ENCODE measurements around the gene CEBPG.

CEBPG gene

GRCh38 chr19:33379151-33379829 is 5.8 kb downstream of the CEBPG start:
- no peak overlapping the region for H3K27ac ChIP-seq (ENCODE audit: low read length)
- no peak overlapping the region for H3K4me3 ChIP-seq (ENCODE audit: low read length)
- H3K9me2 ChIP-seq (replicated peaks; ENCODE audit: insufficient read depth, low read length) = no peaks in the 10 kb centered on the region
- peaks cover 97% of the 10 kb centered on the region for H3K79me2 ChIP-seq (ENCODE audit: low read length)
- TF ChIP-seq EZH2phosphoT487 (IDR thresholded peaks at IDR 0.05; ENCODE audit: low read length) (no peak), EZH2 (optimal IDR thresholded peaks at IDR 0.05; ENCODE audit: low read depth, low read length) (no peak)
- H3K9ac ChIP-seq (ENCODE audit: low read length) = no peak overlapping the region
- no peak overlapping the region for H3K4me2 ChIP-seq (ENCODE audit: low read depth, low read length)
- H3K36me3 ChIP-seq (replicated peaks; ENCODE audit: insufficient read depth, low read length) = peaks cover 9% of the 10 kb centered on the region; the same call in 1 of the 2 replicates
- H3K9me3 ChIP-seq (replicated peaks; ENCODE audit: insufficient read depth, low read length) = no peaks in the 10 kb centered on the region
- H3F3A ChIP-seq (ENCODE audit: insufficient read depth, low read length) = no peaks in the 10 kb centered on the region
- peaks cover 27% of the 10 kb centered on the region for H4K20me1 ChIP-seq (ENCODE audit: insufficient read depth, low read length)
- DNase-seq = no peak
- peaks cover 4% of the 10 kb centered on the region; the same call in 1 of the 2 replicates for H3K4me1 ChIP-seq (ENCODE audit: low read length)
- no peak overlapping the region for H2AFZ ChIP-seq (ENCODE audit: low read length)
- no peaks in the 10 kb centered on the region for H3K27me3 ChIP-seq (replicated peaks; ENCODE audit: insufficient read depth, low read length)

GRCh38 chr19:33381101-33381500 is 7.6 kb downstream of the CEBPG start:
- no peaks in the 10 kb centered on the region for H3K9me3 ChIP-seq (replicated peaks; ENCODE audit: insufficient read depth, low read length)
- DNase-seq = no peak
- H3F3A ChIP-seq (ENCODE audit: insufficient read depth, low read length) = no peaks in the 10 kb centered on the region
- TF ChIP-seq EZH2phosphoT487 (IDR thresholded peaks at IDR 0.05; ENCODE audit: low read length) (no peak), EZH2 (optimal IDR thresholded peaks at IDR 0.05; ENCODE audit: low read depth, low read length) (no peak)
- peaks cover 79% of the 10 kb centered on the region for H3K79me2 ChIP-seq (ENCODE audit: low read length)
- H3K9me2 ChIP-seq (replicated peaks; ENCODE audit: insufficient read depth, low read length) = no peaks in the 10 kb centered on the region
- no peak overlapping the region for H3K9ac ChIP-seq (ENCODE audit: low read length)
- no peak overlapping the region for H2AFZ ChIP-seq (ENCODE audit: low read length)
- H3K4me2 ChIP-seq (ENCODE audit: low read depth, low read length) = no peak overlapping the region
- no peak overlapping the region for H3K27ac ChIP-seq (ENCODE audit: low read length)
- H3K4me3 ChIP-seq (ENCODE audit: low read length) = no peak overlapping the region
- peaks cover 16% of the 10 kb centered on the region for H4K20me1 ChIP-seq (ENCODE audit: insufficient read depth, low read length)
- no peaks in the 10 kb centered on the region for H3K4me1 ChIP-seq (ENCODE audit: low read length)
- H3K27me3 ChIP-seq (replicated peaks; ENCODE audit: insufficient read depth, low read length) = no peaks in the 10 kb centered on the region
- peaks cover 9% of the 10 kb centered on the region; the same call in 1 of the 2 replicates for H3K36me3 ChIP-seq (replicated peaks; ENCODE audit: insufficient read depth, low read length)

- H3K9me3 ChIP-seq (replicated peaks; ENCODE audit: insufficient read depth, low read length) = no peaks in the 10 kb centered on the region
- TF ChIP-seq EZH2phosphoT487 (IDR thresholded peaks at IDR 0.05; ENCODE audit: low read length) = no peak
- TF ChIP-seq CTCF (IDR thresholded peaks at IDR 0.05; ENCODE audit: low read length) = no peak
- TF ChIP-seq EZH2 (optimal IDR thresholded peaks at IDR 0.05; ENCODE audit: low read depth, low read length) = no peak
- H3K4me3 ChIP-seq (ENCODE audit: low read length) = no peak overlapping the region
- no peaks in the 10 kb centered on the region for H3K9me2 ChIP-seq (replicated peaks; ENCODE audit: insufficient read depth, low read length)
- no peak overlapping the region for H2AFZ ChIP-seq (ENCODE audit: low read length)
- no peak for DNase-seq
- H3K79me2 ChIP-seq (ENCODE audit: low read length) = peaks cover 70% of the 10 kb centered on the region
- no peak overlapping the region for H3K27ac ChIP-seq (ENCODE audit: low read length)
- H3K4me1 ChIP-seq (ENCODE audit: low read length) = no peaks in the 10 kb centered on the region
- no peaks in the 10 kb centered on the region for H3F3A ChIP-seq (ENCODE audit: insufficient read depth, low read length)
- peaks cover 16% of the 10 kb centered on the region for H4K20me1 ChIP-seq (ENCODE audit: insufficient read depth, low read length)
- H3K4me2 ChIP-seq (ENCODE audit: low read depth, low read length) = no peak overlapping the region
- H3K27me3 ChIP-seq (replicated peaks; ENCODE audit: insufficient read depth, low read length) = no peaks in the 10 kb centered on the region
- peaks cover 9% of the 10 kb centered on the region; the same call in 1 of the 2 replicates for H3K36me3 ChIP-seq (replicated peaks; ENCODE audit: insufficient read depth, low read length)
- no peak overlapping the region for H3K9ac ChIP-seq (ENCODE audit: low read length)
Observed at GRCh38 chr19:33382006-33382405, 8.5 kb downstream of the CEBPG start.

- H4K20me1 ChIP-seq (ENCODE audit: insufficient read depth, low read length) = peaks cover 15% of the 10 kb centered on the region
- TF ChIP-seq CTCF (IDR thresholded peaks at IDR 0.05; ENCODE audit: low read length) (no peak), EZH2phosphoT487 (IDR thresholded peaks at IDR 0.05; ENCODE audit: low read length) (no peak), EZH2 (optimal IDR thresholded peaks at IDR 0.05; ENCODE audit: low read depth, low read length) (no peak)
Observed at GRCh38 chr19:33382982-33383381, 9.5 kb downstream of the CEBPG start.

More at GRCh38 chr19:33382982-33383381, 9.5 kb downstream of the CEBPG start:
- no peak overlapping the region for H3K4me2 ChIP-seq (ENCODE audit: low read depth, low read length)
- no peak overlapping the region for H2AFZ ChIP-seq (ENCODE audit: low read length)
- H3K36me3 ChIP-seq (replicated peaks; ENCODE audit: insufficient read depth, low read length) = peaks cover 9% of the 10 kb centered on the region; the same call in 1 of the 2 replicates
- H3K9me2 ChIP-seq (replicated peaks; ENCODE audit: insufficient read depth, low read length) = no peaks in the 10 kb centered on the region
- no peak overlapping the region for H3K27ac ChIP-seq (ENCODE audit: low read length)
- H3K27me3 ChIP-seq (replicated peaks; ENCODE audit: insufficient read depth, low read length) = no peaks in the 10 kb centered on the region
- no peak overlapping the region for H3K9ac ChIP-seq (ENCODE audit: low read length)
- no peaks in the 10 kb centered on the region for H3K9me3 ChIP-seq (replicated peaks; ENCODE audit: insufficient read depth, low read length)
- no peak for DNase-seq
- H3F3A ChIP-seq (ENCODE audit: insufficient read depth, low read length) = no peaks in the 10 kb centered on the region
- no peaks in the 10 kb centered on the region for H3K4me1 ChIP-seq (ENCODE audit: low read length)
- H3K79me2 ChIP-seq (ENCODE audit: low read length) = peaks cover 60% of the 10 kb centered on the region
- no peak overlapping the region for H3K4me3 ChIP-seq (ENCODE audit: low read length)

Data from MM.1S (cell line).